ENCODE data around the gene PLCG2.

GRCh38 chr16:81878529-81878928 is 99.4 kb downstream of the PLCG2 start:
- TF ChIP-seq CTCF (IDR thresholded peaks at IDR 0.05; ENCODE audit: control extremely low read depth in 1 of 3, insufficient read depth in 1 of 3, low read depth in 1 of 3, low read length in 3 of 3), result no peak
- TF ChIP-seq RAD21 (IDR thresholded peaks at IDR 0.05 in 1 of 2, conservative IDR thresholded peaks at IDR 0.05 in 1 of 2; ENCODE audit: low read depth in 2 of 2, low read length in 2 of 2), result no peak
- TF ChIP-seq BRCA1 (IDR thresholded peaks at IDR 0.05; ENCODE audit: low read depth, low read length), result no peak
- no peak for TF ChIP-seq POLR2A (IDR thresholded peaks at IDR 0.05; ENCODE audit: control extremely low read depth in 1 of 2, low read depth in 2 of 2, low read length in 2 of 2)
- TF ChIP-seq CREB1 (IDR thresholded peaks at IDR 0.05), result no peak
